GM23248 (cell line): ENCODE results near the gene USP24. TPM values are rescaled to one million over a fixed set of nuclear protein-coding genes. Genes with fewer than 3 reads are reported as not detected.

ENCODE experiments used
- DNase-seq: peaks from one replicate; pipeline ENCODE4 v3.0.0-alpha.2; 2015
- H2AFZ ChIP-seq: fragments of 200-600 bp; sonication (generic); 2 replicates; pipeline ENCODE4 v1.6.1; 2016; ENCODE audit warnings: antibody characterized with exemption
- H3F3A ChIP-seq: fragments of 200-600 bp; sonication (generic); 2 replicates; pipeline ENCODE4 v1.6.1; 2016; ENCODE audit warnings: mild to moderate bottlenecking, antibody characterized with exemption, mixed run types; ENCODE audit not compliant: insufficient read depth
- H3K27ac ChIP-seq: fragments of 200-600 bp; sonication (generic); 2 replicates; pipeline ENCODE4 v1.5.1; 2016; ENCODE audit warnings: mild to moderate bottlenecking
- H3K27me3 ChIP-seq: fragments of 200-600 bp; sonication (generic); replicated peaks from 2 replicates; pipeline ENCODE4 v1.6.1; 2016; ENCODE audit warnings: mild to moderate bottlenecking; ENCODE audit not compliant: insufficient read depth
- H3K36me3 ChIP-seq: fragments of 200-600 bp; sonication (generic); 2 replicates; pipeline ENCODE4 v1.6.1; 2016; ENCODE audit warnings: low read depth, mild to moderate bottlenecking
- H3K4me1 ChIP-seq: fragments of 200-600 bp; sonication (generic); 2 replicates; pipeline ENCODE4 v1.6.1; 2016; ENCODE audit warnings: mild to moderate bottlenecking; ENCODE audit not compliant: insufficient read depth
- H3K4me2 ChIP-seq: fragments of 200-600 bp; sonication (generic); one replicate; pipeline ENCODE4 v1.6.1; 2016; ENCODE audit warnings: mild to moderate bottlenecking; ENCODE audit not compliant: unreplicated experiment
- H3K4me3 ChIP-seq: fragments of 200-600 bp; sonication (generic); 2 replicates; pipeline ENCODE4 v1.5.1; 2016; ENCODE audit warnings: mild to moderate bottlenecking
- H3K79me2 ChIP-seq: fragments of 200-600 bp; sonication (generic); 2 replicates; pipeline ENCODE4 v1.6.1; 2016; ENCODE audit warnings: mild to moderate bottlenecking; ENCODE audit not compliant: insufficient read depth
- H3K9ac ChIP-seq: fragments of 200-600 bp; sonication (generic); 2 replicates; pipeline ENCODE4 v1.6.1; 2016; ENCODE audit warnings: mild to moderate bottlenecking
- H3K9me2 ChIP-seq: fragments of 200-600 bp; sonication (generic); 2 replicates; pipeline ENCODE4 v1.6.1; 2016; ENCODE audit warnings: mixed run types, mild to moderate bottlenecking, moderate library complexity; ENCODE audit not compliant: insufficient read depth
- H3K9me3 ChIP-seq: fragments of 200-600 bp; sonication (generic); one replicate; pipeline ENCODE4 v1.6.1; 2017; ENCODE audit warnings: low read depth
- H4K20me1 ChIP-seq: fragments of 200-600 bp; sonication (generic); 2 replicates; pipeline ENCODE4 v1.6.0; 2016; ENCODE audit not compliant: insufficient read depth
- EZH2 ChIP-seq: fragments of 200-600 bp; sonication (generic); IDR thresholded peaks from 2 replicates; pipeline ENCODE4 v1.6.1; 2018; ENCODE audit warnings: antibody characterized with exemption, mild to moderate bottlenecking; ENCODE audit not compliant: insufficient read depth, poor library complexity, severe bottlenecking
- EZH2phosphoT487 ChIP-seq: fragments of 200-600 bp; sonication (generic); IDR thresholded peaks from 2 replicates; pipeline ENCODE4 v1.6.1; 2018; ENCODE audit warnings: antibody characterized with exemption, moderate library complexity, mild to moderate bottlenecking, low read depth; ENCODE audit not compliant: insufficient read depth
- WGBS, 2 experiments: methylation state at CpG; one replicate each; pipeline ENCODE4 v1.1.6; 2015 to 2017; ENCODE audit warnings: low lambda C conversion rate in 2 of 2, low coverage in 1 of 2; ENCODE audit errors: missing lambda C conversion rate in 2 of 2; 5-methylcytosine and 5-hydroxymethylcytosine counted together
- in situ Hi-C: fragments of 300-500 bp; cut with MboI; formaldehyde crosslinking; loops from 2 replicates; pipeline ENCODE4 v1.15.0; 2020
- polyA plus RNA-seq: library from polyadenylated mRNA; unstranded; fragments of >200 nt; fragmentation: Nextera tagmentation; extraction: Ambion mirVana; gene quantifications from 2 replicates; pipeline ENCODE4 v1.2.1, GENCODE V29; 2016
- total RNA-seq: library from RNA; depleted of rRNA; stranded (reverse); fragments of >200 nt; shearing (Covaris generic); gene quantifications from 2 replicates; pipeline ENCODE4 v1.2.3, GENCODE V29; 2014

Gene USP24
- total and polyA plus RNA-seq, 2 experiments from 2014 or later, result 3.3 to 16.3 TPM

DNA sequence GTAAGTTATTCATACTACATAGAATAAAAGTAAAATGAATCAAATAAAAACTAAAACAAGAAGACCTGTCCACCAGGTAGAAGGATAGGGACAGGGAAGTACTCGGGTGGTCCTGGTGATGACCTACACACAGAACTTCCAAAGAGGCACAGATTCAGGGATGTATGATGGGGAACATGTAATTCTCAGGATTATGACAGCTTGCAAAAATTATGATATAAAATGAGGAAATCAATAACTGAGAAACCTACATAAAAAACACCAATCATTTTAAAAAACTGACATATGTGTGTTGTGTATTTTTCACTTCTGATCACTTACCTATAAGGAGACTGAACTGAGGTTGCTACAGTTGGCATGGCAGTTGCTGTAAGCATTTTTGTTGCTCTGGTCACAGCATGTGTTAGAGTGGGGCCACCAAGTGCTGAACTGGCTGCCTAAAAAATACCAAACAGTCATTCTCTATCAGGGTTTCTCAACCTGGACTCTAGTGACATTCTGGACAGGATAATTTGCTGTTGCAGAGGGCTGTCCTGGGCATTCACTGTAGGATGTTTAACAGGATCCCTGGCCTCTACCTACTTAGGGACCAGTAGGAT lies 73.8 kb downstream of the USP24 start:
- H4K20me1 ChIP-seq, result no peaks in the 10 kb centered on the region
- DNase-seq, result peak; percentile 17
- TF ChIP-seq EZH2, result no peak
- no peak for TF ChIP-seq EZH2phosphoT487
- H3K9me2 ChIP-seq, result no peaks in the 10 kb centered on the region
- no peak overlapping the region for H3K4me3 ChIP-seq
- H3K79me2 ChIP-seq, result no peaks in the 10 kb centered on the region
- no peak overlapping the region for H3K4me2 ChIP-seq
- H3K9me3 ChIP-seq, result no peaks in the 10 kb centered on the region
- H2AFZ ChIP-seq, result no peak overlapping the region
- peaks cover 10% of the 10 kb centered on the region; the same call in 1 of the 2 replicates for H3F3A ChIP-seq
- H3K9ac ChIP-seq, result no peak overlapping the region
- H3K4me1 ChIP-seq, result 0 out of 2 replicates have a peak, but pooled peaks cover 13% of the 10 kb centered on the region
- H3K27me3 ChIP-seq, result no peaks in the 10 kb centered on the region
- H3K27ac ChIP-seq, result peak overlapping the region; percentile 30
- WGBS, 2 experiments, result 90 to 93% methylated on average over 1 of the region's 1 CpG
- peaks cover 73% of the 10 kb centered on the region for H3K36me3 ChIP-seq
- in situ Hi-C loops, result loop anchor here (25.0 kb wide), 1 partner anchor 1446 kb away; the partner anchor contains the start of gene PLPP3

DNA sequence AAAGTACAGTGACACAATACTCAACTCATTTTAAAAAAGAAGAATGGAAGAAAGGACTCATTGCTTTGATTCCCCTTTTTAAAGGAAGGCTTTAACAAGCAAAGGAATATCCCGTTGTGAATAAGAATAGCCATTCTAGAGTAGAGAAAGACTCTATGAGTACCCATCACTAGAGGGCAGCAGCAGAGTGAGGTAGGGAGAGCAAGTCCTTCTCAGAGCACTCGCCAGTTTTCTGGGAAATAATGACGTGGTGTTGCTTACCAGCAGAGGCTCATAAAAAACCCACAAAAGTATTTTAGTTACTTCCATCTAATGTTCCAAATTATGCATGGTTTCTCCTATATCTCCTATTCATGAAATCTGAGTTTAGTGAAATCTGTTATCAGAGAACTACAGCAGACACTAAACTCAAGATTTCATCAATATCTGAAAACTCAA lies 74.6 kb downstream of the USP24 start:
- H3K9ac ChIP-seq, result 0 out of 2 replicates have a peak overlapping the region, but pooled peaks have one; percentile 1
- no peak overlapping the region for H2AFZ ChIP-seq
- H3K4me3 ChIP-seq, result no peak overlapping the region
- H3F3A ChIP-seq, result peaks cover 10% of the 10 kb centered on the region; the same call in 1 of the 2 replicates
- DNase-seq, result peak; percentile 96
- peak overlapping the region; percentile 30 for H3K27ac ChIP-seq
- no peaks in the 10 kb centered on the region for H3K79me2 ChIP-seq
- H3K9me3 ChIP-seq, result no peaks in the 10 kb centered on the region
- no peak overlapping the region for H3K4me2 ChIP-seq
- in situ Hi-C loops, result loop anchor here (25.0 kb wide), 1 partner anchor 1447 kb away; the partner anchor contains the start of gene PLPP3
- no peaks in the 10 kb centered on the region for H4K20me1 ChIP-seq
- no peak for TF ChIP-seq EZH2
- TF ChIP-seq EZH2phosphoT487, result no peak
- peaks cover 71% of the 10 kb centered on the region for H3K36me3 ChIP-seq
- 0% methylated on average over 3 of the region's 3 CpGs for WGBS, 2 experiments
- H3K27me3 ChIP-seq, result no peaks in the 10 kb centered on the region
- H3K9me2 ChIP-seq, result no peaks in the 10 kb centered on the region
- 0 out of 2 replicates have a peak, but pooled peaks cover 13% of the 10 kb centered on the region for H3K4me1 ChIP-seq

DNA sequence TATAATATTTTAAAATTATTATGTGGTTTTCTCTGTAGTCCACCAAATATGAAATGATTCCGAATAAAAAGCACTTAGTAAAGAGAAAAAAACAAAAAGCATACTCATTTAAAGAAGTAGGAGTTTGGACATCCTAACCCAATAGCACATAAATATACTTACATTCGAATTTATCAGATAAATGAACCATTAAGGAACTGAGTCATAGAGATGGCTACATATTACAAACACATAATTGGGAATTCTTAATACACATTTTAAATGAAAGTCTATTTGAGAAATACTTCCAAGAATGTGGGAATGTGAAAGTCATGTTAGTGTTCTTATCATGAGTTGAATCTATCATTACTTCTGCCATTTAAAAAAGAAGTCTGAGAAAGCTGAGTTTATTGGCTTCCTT lies 75.0 kb downstream of the USP24 start:
- Histone ChIP-seq H3K4me1 (0 out of 2 replicates have a peak, but pooled peaks cover 13% of the 10 kb centered on the region), H3K79me2 (no peaks in the 10 kb centered on the region), H3F3A (peaks cover 10% of the 10 kb centered on the region; the same call in 1 of the 2 replicates), H3K36me3 (peaks cover 71% of the 10 kb centered on the region), H3K4me3 (no peak overlapping the region), H3K9ac (0 out of 2 replicates have a peak overlapping the region, but pooled peaks have one; percentile 1), H3K9me3 (no peaks in the 10 kb centered on the region), H4K20me1 (no peaks in the 10 kb centered on the region), H3K9me2 (no peaks in the 10 kb centered on the region), H3K4me2 (no peak overlapping the region), H3K27ac (peak overlapping the region; percentile 3; the same call in 1 of the 2 replicates), H3K27me3 (no peaks in the 10 kb centered on the region), H2AFZ (no peak overlapping the region)
- peak; percentile 9 for DNase-seq
- in situ Hi-C loops, result loop anchor here (25.0 kb wide), 1 partner anchor 1447 kb away; the partner anchor contains the start of gene PLPP3
- 67 to 71% methylated on average over 2 of the region's 2 CpGs for WGBS, 2 experiments
- TF ChIP-seq EZH2 (no peak), EZH2phosphoT487 (no peak)

DNA sequence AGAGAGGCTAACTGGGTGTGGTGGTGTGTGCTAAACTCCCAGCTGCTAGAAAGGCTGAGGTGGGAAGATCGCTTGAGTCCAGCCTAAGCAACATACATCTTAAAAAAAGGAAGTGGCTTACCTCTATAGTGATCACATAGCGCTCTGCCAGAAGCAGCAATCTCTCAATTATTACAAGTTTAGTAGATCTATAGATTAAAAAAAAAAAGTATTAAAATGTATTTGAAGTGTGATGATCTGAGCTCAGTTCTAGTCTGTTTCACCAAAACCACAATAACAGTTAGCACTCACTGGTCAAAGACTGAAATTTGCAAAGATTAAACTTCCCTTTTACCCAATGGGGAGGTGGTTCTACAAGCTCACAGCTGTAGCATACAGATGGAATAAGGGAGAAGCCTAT lies 76.3 kb downstream of the USP24 start:
- H3K27ac ChIP-seq, result no peak overlapping the region
- no peaks in the 10 kb centered on the region for H3K9me3 ChIP-seq
- no peak overlapping the region for H2AFZ ChIP-seq
- H4K20me1 ChIP-seq, result no peaks in the 10 kb centered on the region
- H3K4me3 ChIP-seq, result no peak overlapping the region
- no peak for DNase-seq
- H3K36me3 ChIP-seq, result peaks cover 76% of the 10 kb centered on the region
- H3K9me2 ChIP-seq, result no peaks in the 10 kb centered on the region
- WGBS, 2 experiments, result 92 to 97% methylated on average over 2 of the region's 2 CpGs
- no peaks in the 10 kb centered on the region for H3K27me3 ChIP-seq
- no peak overlapping the region for H3K4me2 ChIP-seq
- in situ Hi-C loops, result loop anchor here (25.0 kb wide), 1 partner anchor 1448 kb away; the partner anchor contains the start of gene PLPP3
- TF ChIP-seq EZH2, result no peak
- no peak for TF ChIP-seq EZH2phosphoT487
- no peak overlapping the region for H3K9ac ChIP-seq
- H3K4me1 ChIP-seq, result 0 out of 2 replicates have a peak, but pooled peaks cover 13% of the 10 kb centered on the region
- no peaks in the 10 kb centered on the region for H3K79me2 ChIP-seq
- H3F3A ChIP-seq, result peaks cover 10% of the 10 kb centered on the region; the same call in 1 of the 2 replicates
